RWPE2 (cell line): Measurements from ENCODE around the gene CKM.
"Not testable (repeated sequence)": the region's sequence is repeated elsewhere in the genome, so short reads cannot be mapped to it uniquely, and the experiment has no call there.

ENCODE experiments used
- ATAC-seq: fragments of 200-7000 bp; cut with Tn5 transposase; 3 replicates; pipeline ENCODE4 v1.9.1; 2021; ENCODE audit warnings: low read depth
- DNase-seq: peaks from one replicate; pipeline ENCODE4 v3.0.0-alpha.2; 2020; ENCODE audit warnings: low spot score
- H3K27ac ChIP-seq: fragments of 450-650 bp; 2 replicates; pipeline ENCODE4 v1.5.1; 2017; ENCODE audit warnings: mild to moderate bottlenecking; ENCODE audit not compliant: poor library complexity, severe bottlenecking
- H3K27me3 ChIP-seq: fragments of 250-450 bp; sonication (Bioruptor Pico); 2 replicates; pipeline ENCODE4 v1.5.1; 2021; ENCODE audit warnings: mild to moderate bottlenecking, moderate library complexity; ENCODE audit not compliant: insufficient read depth, poor library complexity, severe bottlenecking
- H3K36me3 ChIP-seq: fragments of 250-450 bp; sonication (Bioruptor Pico); 2 replicates; pipeline ENCODE4 v1.5.1; 2020; ENCODE audit warnings: low read depth, mild to moderate bottlenecking, moderate library complexity
- H3K4me1 ChIP-seq: fragments of 250-450 bp; sonication (Bioruptor Pico); 2 replicates; pipeline ENCODE4 v1.5.1; 2021; ENCODE audit warnings: mild to moderate bottlenecking, moderate library complexity; ENCODE audit not compliant: insufficient read depth, poor library complexity, severe bottlenecking
- H3K4me3 ChIP-seq: fragments of 250-450 bp; sonication (Bioruptor Pico); 2 replicates; pipeline ENCODE4 v1.5.1; 2021; ENCODE audit warnings: mild to moderate bottlenecking, moderate library complexity; ENCODE audit not compliant: severe bottlenecking
- H3K9me3 ChIP-seq: fragments of 250-450 bp; sonication (Bioruptor Pico); 2 replicates; pipeline ENCODE4 v1.5.1; 2021; ENCODE audit warnings: mild to moderate bottlenecking, moderate library complexity; ENCODE audit not compliant: severe bottlenecking
- TF ChIP-seq, protein P1 (sequence below): fragments of 450-650 bp; IDR thresholded peaks from one replicate; pipeline ENCODE4 v1.5.1; 2017; ENCODE audit warnings: mild to moderate bottlenecking, moderate library complexity; ENCODE audit not compliant: poor library complexity, severe bottlenecking

The CKM gene

DNA sequence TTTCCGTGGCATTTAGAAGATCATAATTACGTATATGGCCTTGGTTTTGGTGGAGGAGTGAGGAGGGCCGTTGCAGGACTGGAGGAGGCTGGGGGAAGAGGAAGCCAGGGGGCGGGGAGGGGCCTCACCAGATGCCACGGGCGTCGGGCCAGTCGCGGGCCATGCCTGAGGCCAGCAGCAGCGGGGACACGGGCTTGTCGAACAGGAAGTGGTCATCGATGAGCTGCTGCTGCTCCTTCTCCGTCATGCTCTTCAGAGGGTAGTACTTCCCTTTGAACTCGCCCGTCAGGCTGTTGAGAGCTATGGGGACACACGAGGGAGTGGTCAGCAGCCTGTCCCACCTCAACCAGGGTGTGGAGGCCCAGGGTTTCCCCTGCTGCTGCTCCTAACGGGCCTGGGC, 11.1 kb downstream of the CKM start:
- DNase-seq (no peak), ATAC-seq (no peak)
- no peak overlapping the region for H3K4me3 ChIP-seq
- H3K4me1 ChIP-seq, result no peaks in the 10 kb centered on the region
- no peaks in the 10 kb centered on the region for H3K9me3 ChIP-seq
- no peaks in the 10 kb centered on the region for H3K27me3 ChIP-seq
- H3K36me3 ChIP-seq, result no peaks in the 10 kb centered on the region
- TF ChIP-seq, protein P1, sequence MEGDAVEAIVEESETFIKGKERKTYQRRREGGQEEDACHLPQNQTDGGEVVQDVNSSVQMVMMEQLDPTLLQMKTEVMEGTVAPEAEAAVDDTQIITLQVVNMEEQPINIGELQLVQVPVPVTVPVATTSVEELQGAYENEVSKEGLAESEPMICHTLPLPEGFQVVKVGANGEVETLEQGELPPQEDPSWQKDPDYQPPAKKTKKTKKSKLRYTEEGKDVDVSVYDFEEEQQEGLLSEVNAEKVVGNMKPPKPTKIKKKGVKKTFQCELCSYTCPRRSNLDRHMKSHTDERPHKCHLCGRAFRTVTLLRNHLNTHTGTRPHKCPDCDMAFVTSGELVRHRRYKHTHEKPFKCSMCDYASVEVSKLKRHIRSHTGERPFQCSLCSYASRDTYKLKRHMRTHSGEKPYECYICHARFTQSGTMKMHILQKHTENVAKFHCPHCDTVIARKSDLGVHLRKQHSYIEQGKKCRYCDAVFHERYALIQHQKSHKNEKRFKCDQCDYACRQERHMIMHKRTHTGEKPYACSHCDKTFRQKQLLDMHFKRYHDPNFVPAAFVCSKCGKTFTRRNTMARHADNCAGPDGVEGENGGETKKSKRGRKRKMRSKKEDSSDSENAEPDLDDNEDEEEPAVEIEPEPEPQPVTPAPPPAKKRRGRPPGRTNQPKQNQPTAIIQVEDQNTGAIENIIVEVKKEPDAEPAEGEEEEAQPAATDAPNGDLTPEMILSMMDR, result no peak
- no peak overlapping the region for H3K27ac ChIP-seq

DNA sequence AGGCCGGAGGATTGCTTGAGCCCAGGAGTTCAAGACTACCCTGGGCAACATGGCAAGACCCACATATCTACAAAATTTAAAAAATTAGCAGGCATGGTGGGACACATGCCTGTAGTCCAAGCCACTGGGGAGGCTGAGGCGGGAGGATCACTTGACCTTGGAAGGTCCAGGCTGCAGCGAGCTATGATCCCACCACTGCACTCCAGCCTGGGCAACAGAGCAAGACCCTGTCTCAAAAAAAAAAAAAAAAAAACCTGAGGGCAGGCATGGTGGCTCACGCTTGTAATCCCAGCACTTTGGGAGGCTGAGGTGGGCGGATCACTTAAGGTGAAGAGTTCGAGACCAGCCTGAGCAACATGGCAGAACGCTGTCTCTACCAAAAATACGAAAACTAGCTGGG, 13.4 kb downstream of the CKM start:
- H3K36me3 ChIP-seq, H3K4me3 ChIP-seq, H3K27me3 ChIP-seq, ATAC-seq, H3K27ac ChIP-seq, H3K9me3 ChIP-seq, DNase-seq, H3K4me1 ChIP-seq: not testable (repeated sequence)

DNA sequence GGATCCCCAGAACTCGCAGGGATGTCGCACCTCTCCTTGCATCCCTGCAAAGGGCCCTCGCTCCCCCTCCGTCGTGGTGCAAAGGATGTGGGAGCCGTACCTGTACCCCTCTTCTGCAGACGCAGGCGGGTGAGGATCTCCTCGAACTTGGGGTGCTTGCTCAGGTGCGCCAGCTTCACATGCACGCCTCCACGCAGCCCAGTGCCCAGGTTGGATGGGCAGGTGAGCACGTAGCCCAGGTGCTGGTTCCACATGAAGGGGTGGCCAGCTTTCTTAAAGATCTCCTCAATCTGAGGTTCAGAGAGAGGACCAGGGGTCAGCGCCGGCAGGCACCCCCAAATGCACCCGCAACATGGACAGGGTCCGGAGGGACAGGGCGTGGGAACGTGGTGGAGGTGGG, 15.3 kb downstream of the CKM start:
- Histone ChIP-seq H3K4me3 (no peak overlapping the region), H3K9me3 (no peaks in the 10 kb centered on the region), H3K27ac (no peak overlapping the region), H3K36me3 (no peaks in the 10 kb centered on the region), H3K27me3 (no peaks in the 10 kb centered on the region), H3K4me1 (peaks cover 4% of the 10 kb centered on the region)
- DNase-seq (no peak), ATAC-seq (no peak)
- TF ChIP-seq, protein P1, result no peak

DNA sequence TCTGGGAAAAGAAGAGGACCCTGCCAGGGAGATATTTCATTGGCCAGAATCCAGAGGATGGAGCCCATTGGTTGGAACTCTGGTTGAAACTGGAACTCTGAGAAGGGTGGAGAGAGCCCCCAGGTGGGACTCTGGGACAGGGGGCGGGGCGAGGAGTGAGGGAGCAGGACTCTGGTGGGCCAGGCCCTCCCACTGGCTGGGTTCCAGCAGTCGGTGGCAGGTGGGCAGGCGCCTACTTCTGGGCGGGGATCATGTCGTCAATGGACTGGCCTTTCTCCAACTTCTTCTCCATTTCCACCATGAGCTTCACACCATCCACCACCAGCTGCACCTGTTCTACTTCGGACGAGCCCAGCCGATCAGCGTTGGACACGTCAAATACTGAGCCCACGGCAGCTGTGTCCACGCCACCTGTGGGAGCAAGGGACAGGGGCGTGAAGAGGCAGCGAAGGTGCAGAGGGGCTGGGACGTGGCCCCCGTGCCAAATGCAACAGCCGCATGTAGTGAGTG, 16.1 kb downstream of the CKM start:
- no peak for ATAC-seq
- peaks cover 4% of the 10 kb centered on the region for H3K4me1 ChIP-seq
- H3K9me3 ChIP-seq, result no peaks in the 10 kb centered on the region
- TF ChIP-seq, protein P1, result no peak
- no peak overlapping the region for H3K27ac ChIP-seq
- no peak overlapping the region for H3K4me3 ChIP-seq
- H3K27me3 ChIP-seq, result no peaks in the 10 kb centered on the region
- no peaks in the 10 kb centered on the region for H3K36me3 ChIP-seq
- DNase-seq, result no peak

DNA sequence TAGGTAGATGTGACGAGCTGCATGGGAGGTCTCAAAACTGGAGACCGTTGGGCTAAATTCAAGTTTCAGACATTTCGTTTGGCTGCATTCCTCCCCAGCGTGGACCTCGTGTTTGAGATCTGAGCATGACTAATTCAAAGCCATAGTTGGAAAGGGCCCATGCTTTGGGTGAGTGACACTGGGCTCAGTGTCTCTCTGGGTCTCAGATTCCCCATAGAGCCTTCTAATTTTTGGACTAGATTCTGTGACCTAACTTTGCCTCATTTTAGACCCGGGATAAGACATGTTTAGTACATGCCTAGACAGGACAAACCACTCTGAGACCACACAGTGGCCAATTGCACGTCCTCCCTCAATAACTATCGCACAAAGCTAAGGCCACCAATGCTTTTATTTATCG, 16.6 kb downstream of the CKM start:
- Histone ChIP-seq H3K27ac (no peak overlapping the region), H3K4me3 (no peak overlapping the region), H3K27me3 (no peaks in the 10 kb centered on the region), H3K36me3 (no peaks in the 10 kb centered on the region), H3K9me3 (no peaks in the 10 kb centered on the region), H3K4me1 (peaks cover 4% of the 10 kb centered on the region)
- ATAC-seq (peak; percentile 24; the same call in 2 of the 3 replicates), DNase-seq (no peak)
- TF ChIP-seq, protein P1, result no peak
